Thoracic aorta (tissue), 2 donors: ENCODE data around the gene LEFTY1. TPM values are rescaled to one million over a fixed set of nuclear protein-coding genes. Genes with fewer than 3 reads are reported as not detected.

ENCODE experiments used
- ATAC-seq: fragments of 150-250 bp; one replicate; pipeline ENCODE4 v1.8.0; 2017; ENCODE audit warnings: low read depth; ENCODE audit not compliant: insufficient number of reproducible peaks, low FRiP score
- DNase-seq: peaks from one replicate; pipeline ENCODE4 v3.0.0-alpha.2; 2020; ENCODE audit warnings: low spot score
- H3K27ac ChIP-seq, 2 donors: fragments of 200-600 bp; sonication (generic); 1 replicate in 1 of 2; 2 replicates in 1 of 2; pipeline ENCODE4 v1.5.1; 2016; ENCODE audit warnings: mild to moderate bottlenecking in 2 of 2, moderate library complexity in 2 of 2
- H3K27me3 ChIP-seq: fragments of 200-600 bp; sonication (generic); replicated peaks from 2 replicates; pipeline ENCODE4 v1.6.0; 2016; ENCODE audit warnings: mild to moderate bottlenecking; ENCODE audit not compliant: insufficient read depth
- H3K36me3 ChIP-seq: fragments of 200-600 bp; sonication (generic); one replicate; pipeline ENCODE4 v1.5.1; 2016
- H3K4me1 ChIP-seq, 2 donors: fragments of 200-600 bp; sonication (generic); 1 replicate in 1 of 2; 2 replicates in 1 of 2; pipeline versions ENCODE4 v1.5.1 to v1.6.0; 2016; ENCODE audit warnings: low read depth in 2 of 2, mild to moderate bottlenecking in 1 of 2; ENCODE audit not compliant: control insufficient read depth in 1 of 2
- H3K4me3 ChIP-seq: fragments of 200-600 bp; sonication (generic); 2 replicates; pipeline ENCODE4 v1.5.1; 2016; ENCODE audit warnings: mild to moderate bottlenecking
- H3K9me3 ChIP-seq: fragments of 200-600 bp; sonication (generic); 2 replicates; pipeline ENCODE4 v1.5.1; 2016
- total RNA-seq, 2 donors: library from RNA; depleted of rRNA; stranded (reverse); fragments of >200 nt; gene quantifications; one replicate each; pipeline versions ENCODE4 v1.1.0 to v1.2.3, GENCODE V29; 2016
- TF ChIP-seq, protein P1 (sequence below): fragments of 200-600 bp; sonication (generic); IDR thresholded peaks from one replicate; pipeline ENCODE4 v1.5.1; 2019; ENCODE audit warnings: antibody characterized with exemption

Gene LEFTY1
- total RNA-seq, 2 donors from 2014 or later: not detected

DNA sequence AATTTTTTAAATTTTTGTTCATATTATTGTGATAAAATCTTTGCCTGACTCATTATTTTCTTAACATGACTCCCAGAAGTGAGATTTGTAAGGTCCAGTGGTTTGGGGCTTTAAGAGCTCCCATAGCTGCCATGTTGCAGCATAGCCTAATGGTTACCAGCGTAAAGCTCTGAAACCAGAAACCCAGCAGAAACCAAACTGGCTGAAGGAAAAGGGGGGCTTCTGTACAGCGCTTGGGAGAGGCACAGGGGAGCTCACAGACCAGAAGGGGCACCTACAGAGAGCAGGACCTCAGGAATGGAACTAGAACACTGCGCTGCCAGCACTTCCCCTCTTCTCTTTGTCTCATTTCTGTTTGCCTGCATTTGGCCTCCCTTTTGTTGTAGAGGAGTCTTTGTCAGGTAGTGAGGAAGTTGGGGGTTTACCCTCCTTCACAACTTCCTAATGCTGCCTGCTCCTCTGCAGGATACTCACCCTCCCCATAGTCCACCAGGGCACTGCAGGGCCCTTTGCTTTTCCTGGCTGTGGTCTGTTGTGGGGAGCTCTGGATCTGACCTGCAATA is 37.7 kb upstream of the LEFTY1 start:
- no peaks in the 10 kb centered on the region for H3K27me3 ChIP-seq
- ATAC-seq: no peak
- TF ChIP-seq, protein P1, sequence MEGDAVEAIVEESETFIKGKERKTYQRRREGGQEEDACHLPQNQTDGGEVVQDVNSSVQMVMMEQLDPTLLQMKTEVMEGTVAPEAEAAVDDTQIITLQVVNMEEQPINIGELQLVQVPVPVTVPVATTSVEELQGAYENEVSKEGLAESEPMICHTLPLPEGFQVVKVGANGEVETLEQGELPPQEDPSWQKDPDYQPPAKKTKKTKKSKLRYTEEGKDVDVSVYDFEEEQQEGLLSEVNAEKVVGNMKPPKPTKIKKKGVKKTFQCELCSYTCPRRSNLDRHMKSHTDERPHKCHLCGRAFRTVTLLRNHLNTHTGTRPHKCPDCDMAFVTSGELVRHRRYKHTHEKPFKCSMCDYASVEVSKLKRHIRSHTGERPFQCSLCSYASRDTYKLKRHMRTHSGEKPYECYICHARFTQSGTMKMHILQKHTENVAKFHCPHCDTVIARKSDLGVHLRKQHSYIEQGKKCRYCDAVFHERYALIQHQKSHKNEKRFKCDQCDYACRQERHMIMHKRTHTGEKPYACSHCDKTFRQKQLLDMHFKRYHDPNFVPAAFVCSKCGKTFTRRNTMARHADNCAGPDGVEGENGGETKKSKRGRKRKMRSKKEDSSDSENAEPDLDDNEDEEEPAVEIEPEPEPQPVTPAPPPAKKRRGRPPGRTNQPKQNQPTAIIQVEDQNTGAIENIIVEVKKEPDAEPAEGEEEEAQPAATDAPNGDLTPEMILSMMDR: no peak
- peaks cover 3 to 21% of the 10 kb centered on the region in 2 donors for H3K4me1 ChIP-seq
- DNase-seq: no peak
- no peaks in the 10 kb centered on the region for H3K9me3 ChIP-seq
- H3K4me3 ChIP-seq: no peak overlapping the region
- no peaks in the 10 kb centered on the region for H3K36me3 ChIP-seq
- H3K27ac ChIP-seq: no peak overlapping the region

GRCh38 chr1:225923692-225924555 is 35.0 kb upstream of the LEFTY1 start, which contains the start of gene PYCR2:
TSS of gene PYCR2 (minus strand) at chr1:225924250. CDS start at chr1:225924110, 140 bp downstream.
- TF ChIP-seq, protein P1: no peak
- ATAC-seq (peak; percentile 90), DNase-seq (peak; percentile 78)
- Histone ChIP-seq H3K27ac (peak within 1 kb of the TSS; percentile 89 to 96), H3K9me3 (no peaks in the 10 kb centered on the region), H3K4me1 (peaks cover 6 to 35% of the 10 kb centered on the region in 2 donors), H3K36me3 (no peaks in the 10 kb centered on the region), H3K27me3 (no peaks in the 10 kb centered on the region), H3K4me3 (peak within 1 kb of the TSS; percentile 100)

GRCh38 chr1:225923381-225923691 is 34.4 kb upstream of the LEFTY1 start:
- H3K4me3 ChIP-seq: peak overlapping the region; percentile 100
- no peaks in the 10 kb centered on the region for H3K36me3 ChIP-seq
- H3K4me1 ChIP-seq: peaks cover 6 to 35% of the 10 kb centered on the region in 2 donors
- no peaks in the 10 kb centered on the region for H3K9me3 ChIP-seq
- no peak for DNase-seq
- TF ChIP-seq, protein P1: no peak
- H3K27ac ChIP-seq: peak overlapping the region; percentile 89 to 96
- H3K27me3 ChIP-seq: no peaks in the 10 kb centered on the region
- no peak for ATAC-seq

GRCh38 chr1:225921734-225922709 is 33.1 kb upstream of the LEFTY1 start:
- H3K4me3 ChIP-seq: no peak overlapping the region
- H3K4me1 ChIP-seq: peaks cover 6 to 35% of the 10 kb centered on the region in 2 donors
- ATAC-seq (no peak), DNase-seq (no peak)
- H3K27ac ChIP-seq: no peak overlapping the region
- no peaks in the 10 kb centered on the region for H3K27me3 ChIP-seq
- no peaks in the 10 kb centered on the region for H3K36me3 ChIP-seq
- TF ChIP-seq, protein P1: no peak
- H3K9me3 ChIP-seq: no peaks in the 10 kb centered on the region
